K562 (cell line): ENCODE data around the gene SIK3.

Experiments used
- BCOR ChIP-seq: fragments of 450-650 bp; IDR thresholded peaks from 2 replicates; pipeline ENCODE4 v1.6.1; 2016
- CEBPG ChIP-seq, 3 experiments: fragments of 200-800 bp in 1 of 3; sonication (Bioruptor generic) in 1 of 3; sonication (generic) in 1 of 3; formaldehyde crosslinking in 1 of 3; IDR thresholded peaks in 2 of 3; conservative IDR thresholded peaks in 1 of 3; 2 replicates each; pipeline versions ENCODE4 v1.6.1 to v1.8.0; 2016 to 2022; ENCODE audit warnings: missing compliant biosample characterization in 2 of 3, missing genetic modification characterization in 2 of 3, mild to moderate bottlenecking in 1 of 3, missing genetic modification reagents in 1 of 3
- CTCF ChIP-seq, 3 experiments: IDR thresholded peaks in 2 of 3; conservative IDR thresholded peaks in 1 of 3; 2 replicates each; pipeline ENCODE4 v1.5.1; 2011 to 2012; ENCODE audit warnings: low read length in 3 of 3, mild to moderate bottlenecking in 3 of 3, control low read depth in 2 of 3, improper control_type of control experiment in 1 of 3, inconsistent platforms in 1 of 3, low read depth in 1 of 3, mixed read lengths in 1 of 3, moderate library complexity in 1 of 3; ENCODE audit not compliant: insufficient read depth in 2 of 3
- ELF4 ChIP-seq: fragments of 450-650 bp; formaldehyde crosslinking; IDR thresholded peaks from 2 replicates; pipeline ENCODE4 v1.4.0; 2022; ENCODE audit warnings: missing genetic modification characterization
- EZH2 ChIP-seq: IDR thresholded peaks from 2 replicates; pipeline ENCODE4 v1.6.1; 2012; ENCODE audit warnings: low read depth, mild to moderate bottlenecking, inconsistent platforms, low read length, borderline replicate concordance
- IRF9 ChIP-seq: fragments of 450-650 bp; IDR thresholded peaks from 2 replicates; pipeline ENCODE4 v1.6.1; 2016; ENCODE audit warnings: missing biosample characterization, missing genetic modification characterization
- NR2C1 ChIP-seq, 2 experiments: fragments of 450-650 bp; IDR thresholded peaks; 2 replicates each; pipeline ENCODE4 v1.6.1; 2017; ENCODE audit warnings: mild to moderate bottlenecking in 2 of 2, antibody characterized with exemption in 1 of 2, inconsistent platforms in 1 of 2, missing compliant biosample characterization in 1 of 2, missing genetic modification characterization in 1 of 2
- SOX6 ChIP-seq: fragments of 450-650 bp; IDR thresholded peaks from 2 replicates; pipeline ENCODE4 v1.6.1; 2014; ENCODE audit warnings: mild to moderate bottlenecking
- ZBTB40 ChIP-seq, 2 experiments: fragments of 450-650 bp in 1 of 2; sonication (generic) in 1 of 2; formaldehyde crosslinking in 1 of 2; IDR thresholded peaks; 2 replicates each; pipeline versions ENCODE4 v1.7.1 to v1.9.0; 2016 to 2022; ENCODE audit warnings: inconsistent platforms in 1 of 2, mild to moderate bottlenecking in 1 of 2, missing genetic modification reagents in 1 of 2
- ZBTB49 ChIP-seq: sonication (generic); formaldehyde crosslinking; IDR thresholded peaks from 2 replicates; pipeline ENCODE4 v1.8.0; 2022; ENCODE audit warnings: missing genetic modification reagents, mild to moderate bottlenecking, borderline replicate concordance

- no peak for TF ChIP-seq ZBTB49 (CRISPR knock-in tag)
- TF ChIP-seq CEBPG (CRISPR knock-in tag; IDR thresholded peaks at IDR 0.05): no peak
- no peak for TF ChIP-seq CEBPG (tag; conservative IDR thresholded peaks at IDR 0.05 in 1 of 2, IDR thresholded peaks at IDR 0.05 in 1 of 2)
- TF ChIP-seq ELF4 (CRISPR knock-in tag): no peak
- TF ChIP-seq BCOR: no peak
- no peak for TF ChIP-seq IRF9 (tag)
- TF ChIP-seq SOX6: no peak
- TF ChIP-seq CTCF (IDR thresholded peaks at IDR 0.05 in 2 of 3, conservative IDR thresholded peaks at IDR 0.05 in 1 of 3; ENCODE audit: insufficient read depth in 2 of 3, low read depth in 1 of 3, low read length in 3 of 3): peak; percentile 64 to 78 (median 67); a peak in 5 of 6 replicates
- TF ChIP-seq EZH2: no peak
- TF ChIP-seq NR2C1 (IDR thresholded peaks at IDR 0.05): no peak
- no peak for TF ChIP-seq NR2C1 (tag; IDR thresholded peaks at IDR 0.05)
- TF ChIP-seq ZBTB40 (IDR thresholded peaks at IDR 0.05): no peak
- TF ChIP-seq ZBTB40 (CRISPR knock-in tag; IDR thresholded peaks at IDR 0.05): no peak
Observed at GRCh38 chr11:116879800-116880625, 218.2 kb downstream of the SIK3 start.
